Measurements from ENCODE around the gene UBTD2.

GRCh38 chr5:172173564-172174153 lies 109.9 kb downstream of the UBTD2 start:
- TF ChIP-seq ZNF24 (IDR thresholded peaks at IDR 0.05) (no peak), PATZ1 (CRISPR knock-in tag; IDR thresholded peaks at IDR 0.05; ENCODE audit: borderline replicate concordance) (no peak), JUN (IDR thresholded peaks at IDR 0.05; ENCODE audit: borderline replicate concordance, low read depth, low read length) (no peak), JUN (CRISPR knock-in tag; IDR thresholded peaks at IDR 0.05; ENCODE audit: borderline replicate concordance) (no peak), SIX5 (IDR thresholded peaks at IDR 0.05; ENCODE audit: borderline replicate concordance in 1 of 2, insufficient read depth in 1 of 2, low read depth in 1 of 2, low read length in 2 of 2) (no peak), ZNF146 (CRISPR knock-in tag; IDR thresholded peaks at IDR 0.05; ENCODE audit: unreplicated experiment) (no peak), CREB1 (IDR thresholded peaks at IDR 0.05) (no peak), CREB1 (CRISPR knock-in tag; IDR thresholded peaks at IDR 0.05) (no peak), TOE1 (IDR thresholded peaks at IDR 0.05; ENCODE audit: borderline replicate concordance) (no peak), TOE1 (CRISPR knock-in tag; IDR thresholded peaks at IDR 0.05; ENCODE audit: borderline replicate concordance, low read depth) (no peak), ELF1 (tag; IDR thresholded peaks at IDR 0.05) (no peak), POLR2AphosphoS5 (IDR thresholded peaks at IDR 0.05; ENCODE audit: control insufficient read depth, insufficient read depth, low read depth, low read length) (no peak), CTCF (IDR thresholded peaks at IDR 0.05 in 2 of 3, conservative IDR thresholded peaks at IDR 0.05 in 1 of 3; ENCODE audit: insufficient read depth in 2 of 3, low read depth in 1 of 3, low read length in 3 of 3) (no peak), ZC3H8 (IDR thresholded peaks at IDR 0.05) (no peak), PRDM10 (IDR thresholded peaks at IDR 0.05; ENCODE audit: partially characterized antibody) (no peak)
